Sciatic nerve (tissue), 2 donors: Measurements from ENCODE around the gene RPS25. TPM values are rescaled to one million over a fixed set of nuclear protein-coding genes. Genes with fewer than 3 reads are reported as not detected.
"Not testable (repeated sequence)": the region's sequence is repeated elsewhere in the genome, so short reads cannot be mapped to it uniquely, and the experiment has no call there.

Experiments used
- ATAC-seq: fragments of 200-7000 bp; cut with Tn5 transposase; one replicate; pipeline ENCODE4 v1.9.1; 2020; ENCODE audit warnings: mild to moderate bottlenecking, moderate library complexity
- DNase-seq: peaks from one replicate; pipeline ENCODE4 v3.0.0-alpha.2; 2020; ENCODE audit warnings: low spot score
- intact Hi-C: fragments of 100-400 bp; cut with DNase I; formaldehyde crosslinking; loops from one replicate; pipeline ENCODE4 v1.14.2; 2022
- microRNA-seq: library from miRNA; unstranded; fragments of <30 nt; microRNA quantifications from one replicate; pipeline ENCODE4 v1.2.0, GENCODE V29; 2020
- total RNA-seq: library from RNA; stranded (reverse); fragmentation: NEBNext Ultra II Directional; extraction: Animal tissue kit (Norgen Biotek cat#: 25700); gene quantifications from one replicate; pipeline ENCODE4 v1.2.1, GENCODE V29; 2021
- donor health status: DM: no; HTN: no; CAD: no.
- donor health status: DM: no; HTN: no; CAD: no.

RPS25 gene
- total RNA-seq, 1 donor from 2014 or later: 815 TPM

GRCh38 chr11:118984337-118984736 is 33.8 kb downstream of the RPS25 start:
- DNase-seq, ATAC-seq, intact Hi-C loops: not testable (repeated sequence)

DNA sequence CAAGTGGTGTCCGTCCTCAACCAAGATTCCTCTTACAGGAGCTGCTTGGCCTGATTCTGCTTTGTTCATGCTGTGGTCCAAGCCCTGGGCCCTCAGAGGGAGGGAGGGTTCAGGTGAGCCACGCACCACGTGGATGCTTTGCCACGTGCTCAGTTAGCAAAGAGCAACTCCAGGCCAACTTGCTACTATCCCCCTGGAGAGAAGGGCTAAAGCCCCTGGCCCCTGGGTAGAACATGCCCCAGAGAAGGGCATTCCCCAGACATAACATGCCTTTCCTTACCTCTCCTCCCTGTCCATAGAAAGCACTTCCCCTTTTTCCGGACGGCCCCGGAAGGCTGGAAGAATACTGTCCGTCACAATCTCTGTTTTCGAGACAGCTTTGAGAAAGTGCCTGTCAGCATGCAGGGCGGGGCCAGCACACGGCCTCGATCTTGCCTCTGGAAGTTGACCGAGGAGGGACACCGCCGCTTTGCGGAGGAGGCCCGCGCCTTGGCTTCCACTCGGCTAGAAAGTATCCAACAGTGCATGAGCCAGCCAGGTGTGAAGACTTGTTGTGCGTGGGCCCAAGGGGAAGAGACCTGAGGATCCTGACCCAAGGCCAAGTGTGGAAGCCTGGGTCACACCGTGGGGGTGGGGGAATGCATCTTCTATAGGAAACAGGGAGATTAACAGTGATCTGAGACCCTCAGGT is 37.8 kb downstream of the RPS25 start:
- DNase-seq: peak; percentile 70
- peak; percentile 82 for ATAC-seq
- intact Hi-C loops: no loop called here

- ATAC-seq (peak; percentile 29), DNase-seq (no peak)
- intact Hi-C loops: no loop called here
These were observed 38.7 kb downstream of the RPS25 start for GRCh38 chr11:118979434-118979833.

- no peak for ATAC-seq
- intact Hi-C loops: no loop called here
- DNase-seq: no peak
These were observed 42.1 kb downstream of the RPS25 start for GRCh38 chr11:118975771-118976709.

GRCh38 chr11:118973985-118974384 is 44.2 kb downstream of the RPS25 start:
- no peak for ATAC-seq
- DNase-seq: no peak
- intact Hi-C loops: no loop called here

GRCh38 chr11:118971646-118972045 is 46.5 kb downstream of the RPS25 start, which contains the start of gene FOXR1:
FOXR1 (plus strand) TSS chr11:118971761; CDS start chr11:118971932, 171 bp downstream.
- DNase-seq: no peak
- intact Hi-C loops: no loop called here
- no peak for ATAC-seq

GRCh38 chr11:118969508-118969907 is 48.6 kb downstream of the RPS25 start:
- ATAC-seq, intact Hi-C loops, DNase-seq: not testable (repeated sequence)

Small RNA genes lying within 50 kb of the gene (microRNA-seq; reads per million reads assigned to microRNA genes)
- gene MIR3656: 1.8 reads per million

Other genes with a start within 250 kb of the RPS25 start
- 159 TPM for gene DDX6, start 227.2 kb downstream of the RPS25 start, total RNA-seq
- 0.18 TPM for gene CXCR5, start 134.5 kb downstream of the RPS25 start, total RNA-seq
- 53.6 TPM for gene BCL9L, start 92.4 kb downstream of the RPS25 start, total RNA-seq
- not detected for gene UPK2, start 62.0 kb downstream of the RPS25 start, total RNA-seq
- not detected for gene FOXR1, start 46.6 kb downstream of the RPS25 start, total RNA-seq
- 57.0 TPM for gene CENATAC, start 20.2 kb downstream of the RPS25 start, total RNA-seq
- 61.9 TPM for gene TRAPPC4, start 423 bp upstream of the RPS25 start, total RNA-seq
- gene SLC37A4, start 12.5 kb upstream of the RPS25 start, total RNA-seq: 14.8 TPM
- 107 TPM for gene HYOU1, start 38.9 kb upstream of the RPS25 start, total RNA-seq
- 37.2 TPM for gene VPS11, start 49.5 kb upstream of the RPS25 start, total RNA-seq
- gene HMBS, start 66.5 kb upstream of the RPS25 start, total RNA-seq: 10.7 TPM
- 28.9 TPM for gene DPAGT1, start 83.5 kb upstream of the RPS25 start, total RNA-seq
- 12.1 TPM for gene C2CD2L, start 89.0 kb upstream of the RPS25 start, total RNA-seq
- gene HINFP, start 103.2 kb upstream of the RPS25 start, total RNA-seq: 30.4 TPM
- gene ABCG4, start 130.7 kb upstream of the RPS25 start, total RNA-seq: not detected
- 13.9 TPM for gene NLRX1, start 150.4 kb upstream of the RPS25 start, total RNA-seq
- gene NHERF4, start 167.1 kb upstream of the RPS25 start, total RNA-seq: 0.62 TPM
- gene CBL, start 188.0 kb upstream of the RPS25 start, total RNA-seq: 31.1 TPM